Activated CD4-positive, alpha-beta T cell treated with anti-CD3 and anti-CD28 coated beads for 36 hours (primary cell): ENCODE results near the gene TSHZ2. TPM values are rescaled to one million over a fixed set of nuclear protein-coding genes. Genes with fewer than 3 reads are reported as not detected.

Experiments used
- ATAC-seq: fragments of 200-7000 bp; cut with Tn5 transposase; one replicate; pipeline ENCODE4 v1.10.0; 2021; ENCODE audit warnings: mild to moderate bottlenecking, moderate library complexity
- CTCF ChIA-PET: fragments of 350-600 bp; sonication (Branson Sonifier 250); formaldehyde crosslinking; loops from one replicate; lab custom pipeline; 2021; ENCODE audit warnings: antibody characterized with exemption; lab: Charles Lee
- POLR2A ChIA-PET: fragments of 350-600 bp; sonication (Branson Sonifier 250); formaldehyde crosslinking; loops from one replicate; lab custom pipeline; 2021; ENCODE audit warnings: antibody characterized with exemption, inconsistent platforms; lab: Charles Lee
- DNase-seq: peaks from one replicate; pipeline ENCODE4 v3.0.0-alpha.2; 2020
- H3K27ac Mint-ChIP-seq: one replicate; pipeline ENCODE4 v1.8.0; 2021; ENCODE audit warnings: mixed read lengths
- H3K27me3 Mint-ChIP-seq: one replicate; pipeline ENCODE4 v1.8.0; 2021; ENCODE audit warnings: mixed read lengths
- H3K36me3 Mint-ChIP-seq: one replicate; pipeline ENCODE4 v1.8.0; 2021; ENCODE audit warnings: low read depth, mixed read lengths
- H3K4me1 Mint-ChIP-seq: one replicate; pipeline ENCODE4 v1.8.0; 2021; ENCODE audit warnings: mixed read lengths
- H3K4me3 Mint-ChIP-seq: one replicate; pipeline ENCODE4 v1.8.0; 2021; ENCODE audit warnings: mild to moderate bottlenecking, moderate library complexity, mixed read lengths
- H3K9me3 Mint-ChIP-seq: one replicate; pipeline ENCODE4 v1.8.0; 2021; ENCODE audit warnings: low read depth, mixed read lengths
- intact Hi-C, 2 experiments: fragments of 100-400 bp; cut with DNase I in 1 of 2; cut with micrococcal nuclease in 1 of 2; formaldehyde crosslinking; loops; one replicate each; pipeline versions ENCODE4 v1.14.2 to v1.15.1; 2022 to 2024; cut with DNase I, micrococcal nuclease
- total RNA-seq, 2 experiments: library from RNA; stranded (reverse); gene quantifications; one replicate each; pipeline ENCODE4 v1.2.3, GENCODE V29; 2021

TSHZ2 gene
- total RNA-seq, 2 experiments from 2014 or later = 25.9 to 43.6 TPM

- Mint-ChIP-seq H3K36me3 (no peaks in the 10 kb centered on the region), H3K9me3 (no peaks in the 10 kb centered on the region), H3K4me3 (no peak overlapping the region), H3K27ac (peak overlapping the region; percentile 26), H3K27me3 (no peaks in the 10 kb centered on the region), H3K4me1 (peaks cover 31% of the 10 kb centered on the region)
- CTCF ChIA-PET = no interaction called here
- DNase-seq (peak; percentile 52), ATAC-seq (peak; percentile 99)
- POLR2A ChIA-PET = interaction anchor here (0.6 kb wide), 1 partner anchor 13 kb away, joined by 7 read pairs; no protein-coding TSS in a partner anchor
- intact Hi-C loops = no loop called here
Measured at GRCh38 chr20:53387983-53388675, 416.0 kb downstream of the TSHZ2 start.

- ATAC-seq = no peak
- POLR2A ChIA-PET = no interaction called here
- no peak overlapping the region for H3K27ac Mint-ChIP-seq
- no peaks in the 10 kb centered on the region for H3K9me3 Mint-ChIP-seq
- no peak for DNase-seq
- CTCF ChIA-PET = no interaction called here
- H3K4me3 Mint-ChIP-seq = no peak overlapping the region
- intact Hi-C loops = no loop called here
- H3K4me1 Mint-ChIP-seq = peaks cover 31% of the 10 kb centered on the region
- H3K27me3 Mint-ChIP-seq = no peaks in the 10 kb centered on the region
- no peaks in the 10 kb centered on the region for H3K36me3 Mint-ChIP-seq
Measured at GRCh38 chr20:53389516-53390300, 417.6 kb downstream of the TSHZ2 start.

- Mint-ChIP-seq H3K9me3 (no peaks in the 10 kb centered on the region), H3K27ac (no peak overlapping the region), H3K4me3 (no peak overlapping the region), H3K27me3 (no peaks in the 10 kb centered on the region), H3K4me1 (peaks cover 31% of the 10 kb centered on the region), H3K36me3 (no peaks in the 10 kb centered on the region)
- intact Hi-C loops = no loop called here
- DNase-seq (no peak), ATAC-seq (no peak)
- POLR2A ChIA-PET = no interaction called here
- CTCF ChIA-PET = no interaction called here
Measured at GRCh38 chr20:53390770-53391169, 418.6 kb downstream of the TSHZ2 start.

GRCh38 chr20:53394433-53394832 is 422.3 kb downstream of the TSHZ2 start:
- ATAC-seq = no peak
- CTCF ChIA-PET = no interaction called here

GRCh38 chr20:53395188-53395923 is 423.2 kb downstream of the TSHZ2 start:
- ChIA-PET CTCF (interaction anchor here (0.6 kb wide), 1 partner anchor 1044 kb away, joined by 3 read pairs; no protein-coding TSS in a partner anchor), POLR2A (no interaction called here)
- H3K27ac Mint-ChIP-seq = no peak overlapping the region
- ATAC-seq (no peak), DNase-seq (no peak)
- no peak overlapping the region for H3K4me3 Mint-ChIP-seq
- H3K36me3 Mint-ChIP-seq = no peaks in the 10 kb centered on the region
- no peaks in the 10 kb centered on the region for H3K9me3 Mint-ChIP-seq
- no peaks in the 10 kb centered on the region for H3K27me3 Mint-ChIP-seq
- intact Hi-C loops = no loop called here
- H3K4me1 Mint-ChIP-seq = no peaks in the 10 kb centered on the region

More at GRCh38 chr20:53394433-53394832, 422.3 kb downstream of the TSHZ2 start:
- POLR2A ChIA-PET = no interaction called here
- no peak for DNase-seq
- no peak overlapping the region for H3K27ac Mint-ChIP-seq
- no peak overlapping the region for H3K4me3 Mint-ChIP-seq
- intact Hi-C loops = no loop called here
- no peaks in the 10 kb centered on the region for H3K36me3 Mint-ChIP-seq
- H3K27me3 Mint-ChIP-seq = no peaks in the 10 kb centered on the region
- H3K9me3 Mint-ChIP-seq = no peaks in the 10 kb centered on the region
- H3K4me1 Mint-ChIP-seq = peaks cover 6% of the 10 kb centered on the region

GRCh38 chr20:53399083-53399482 is 426.9 kb downstream of the TSHZ2 start:
- intact Hi-C loops = no loop called here
- Mint-ChIP-seq H3K9me3 (no peaks in the 10 kb centered on the region), H3K27ac (no peak overlapping the region), H3K36me3 (peaks cover 7% of the 10 kb centered on the region), H3K27me3 (no peaks in the 10 kb centered on the region), H3K4me3 (no peak overlapping the region), H3K4me1 (peaks cover 16% of the 10 kb centered on the region)
- ATAC-seq (no peak), DNase-seq (no peak)
- POLR2A ChIA-PET = no interaction called here
- CTCF ChIA-PET = no interaction called here

GRCh38 chr20:53399592-53400335 is 427.6 kb downstream of the TSHZ2 start:
- CTCF ChIA-PET = no interaction called here
- no peak overlapping the region for H3K27ac Mint-ChIP-seq
- H3K4me3 Mint-ChIP-seq = no peak overlapping the region
- H3K36me3 Mint-ChIP-seq = peaks cover 7% of the 10 kb centered on the region
- no peaks in the 10 kb centered on the region for H3K9me3 Mint-ChIP-seq
- H3K4me1 Mint-ChIP-seq = peaks cover 16% of the 10 kb centered on the region
- POLR2A ChIA-PET = no interaction called here
- intact Hi-C loops = no loop called here
- ATAC-seq (no peak), DNase-seq (no peak)
- H3K27me3 Mint-ChIP-seq = no peaks in the 10 kb centered on the region

GRCh38 chr20:53402233-53403005 is 430.3 kb downstream of the TSHZ2 start:
- Mint-ChIP-seq H3K27me3 (no peaks in the 10 kb centered on the region), H3K4me1 (peaks cover 18% of the 10 kb centered on the region), H3K36me3 (peaks cover 7% of the 10 kb centered on the region), H3K9me3 (no peaks in the 10 kb centered on the region), H3K27ac (no peak overlapping the region), H3K4me3 (no peak overlapping the region)
- CTCF ChIA-PET = no interaction called here
- POLR2A ChIA-PET = no interaction called here
- intact Hi-C loops = no loop called here
- ATAC-seq (peak; percentile 91), DNase-seq (peak; percentile 40)

GRCh38 chr20:53403029-53403428 is 430.9 kb downstream of the TSHZ2 start:
- POLR2A ChIA-PET = no interaction called here
- H3K4me3 Mint-ChIP-seq = no peak overlapping the region
- H3K27me3 Mint-ChIP-seq = no peaks in the 10 kb centered on the region
- intact Hi-C loops = no loop called here
- peaks cover 7% of the 10 kb centered on the region for H3K36me3 Mint-ChIP-seq
- no peaks in the 10 kb centered on the region for H3K9me3 Mint-ChIP-seq
- CTCF ChIA-PET = no interaction called here
- ATAC-seq (no peak), DNase-seq (no peak)
- peaks cover 18% of the 10 kb centered on the region for H3K4me1 Mint-ChIP-seq
- H3K27ac Mint-ChIP-seq = no peak overlapping the region

GRCh38 chr20:53405139-53405538 is 433.0 kb downstream of the TSHZ2 start:
- Mint-ChIP-seq H3K36me3 (peaks cover 7% of the 10 kb centered on the region), H3K4me3 (no peak overlapping the region), H3K9me3 (no peaks in the 10 kb centered on the region), H3K4me1 (peaks cover 18% of the 10 kb centered on the region), H3K27ac (no peak overlapping the region), H3K27me3 (no peaks in the 10 kb centered on the region)
- POLR2A ChIA-PET = no interaction called here
- DNase-seq (no peak), ATAC-seq (no peak)
- intact Hi-C loops = no loop called here
- CTCF ChIA-PET = no interaction called here
